UCSD-AML1 (cell line): Measurements from ENCODE around the gene HK3.
A peak's percentile ranks its signal among the peaks of the same experiment; 100 is the strongest.

ENCODE experiments used
- DNase-seq: peaks from one replicate; lab custom pipeline; 2025; ENCODE audit not compliant: unreplicated experiment; lab: John Stamatoyannopoulos, UW

HK3 gene

GRCh38 chr5:176902102-176902814 is 3.1 kb upstream of the HK3 start:
- DNase-seq = no peak

- no peak for DNase-seq
Measured at GRCh38 chr5:176901260-176902101, 2.3 kb upstream of the HK3 start.

- no peak for DNase-seq
Measured at GRCh38 chr5:176900780-176901204, 1.6 kb upstream of the HK3 start.

- DNase-seq = no peak
Measured at GRCh38 chr5:176899946-176900779, 1.0 kb upstream of the HK3 start.

- DNase-seq = no peak
Measured at GRCh38 chr5:176897263-176897662, 1.9 kb downstream of the HK3 start.

DNA sequence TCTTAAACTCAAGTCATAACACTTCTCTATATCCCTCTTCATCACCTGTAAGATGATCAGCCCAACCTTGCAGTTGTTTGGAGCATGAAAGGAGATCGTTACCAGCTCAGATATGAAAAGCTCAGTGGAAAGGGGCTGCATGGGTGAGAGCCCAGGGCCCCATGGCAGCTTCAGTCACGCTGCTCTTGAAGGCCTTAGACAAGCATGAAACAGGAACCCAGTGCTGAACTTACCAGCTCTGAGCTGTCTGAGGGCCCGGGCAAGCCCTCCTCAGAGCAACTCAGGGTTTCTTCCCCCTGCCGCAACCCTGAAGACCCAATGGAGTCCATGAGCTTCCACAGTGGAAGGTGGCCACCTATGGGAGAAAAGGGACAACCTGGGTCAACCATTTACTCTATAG is 3.3 kb downstream of the HK3 start:
- DNase-seq = no peak

GRCh38 chr5:176894298-176894697 is 4.8 kb downstream of the HK3 start:
- no peak for DNase-seq

- DNase-seq = no peak
Measured at GRCh38 chr5:176892663-176893062, 6.5 kb downstream of the HK3 start.

DNA sequence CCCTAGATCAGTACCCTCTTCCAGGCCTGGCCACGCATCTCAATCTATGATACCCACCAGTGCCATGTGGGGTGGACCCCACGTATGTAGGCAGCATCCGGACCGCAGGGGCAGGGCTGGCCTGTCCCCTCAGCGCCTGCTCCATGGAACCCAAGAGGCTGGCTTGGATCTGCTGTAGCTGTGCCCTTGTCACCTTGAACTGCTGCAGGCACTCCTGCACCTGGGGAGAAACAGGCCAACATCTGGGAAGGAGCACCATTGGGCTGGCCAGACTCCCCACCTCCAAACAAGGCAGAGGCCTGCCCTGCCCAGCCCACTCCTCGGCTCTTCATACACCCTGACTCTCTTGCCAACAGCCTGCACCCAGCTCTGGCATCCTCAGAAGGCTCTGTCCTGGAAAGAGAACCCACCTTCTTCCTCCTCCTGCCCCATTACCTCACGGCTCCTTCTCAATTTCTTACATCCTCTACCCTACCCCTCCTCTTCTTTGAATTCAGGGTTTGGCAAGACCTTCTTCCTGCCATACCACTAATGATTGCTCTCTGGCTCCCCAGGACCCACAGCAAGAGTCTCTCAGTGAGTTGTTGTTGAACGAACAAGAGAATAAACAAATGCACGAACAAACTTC is 7.7 kb downstream of the HK3 start:
- DNase-seq = no peak

DNA sequence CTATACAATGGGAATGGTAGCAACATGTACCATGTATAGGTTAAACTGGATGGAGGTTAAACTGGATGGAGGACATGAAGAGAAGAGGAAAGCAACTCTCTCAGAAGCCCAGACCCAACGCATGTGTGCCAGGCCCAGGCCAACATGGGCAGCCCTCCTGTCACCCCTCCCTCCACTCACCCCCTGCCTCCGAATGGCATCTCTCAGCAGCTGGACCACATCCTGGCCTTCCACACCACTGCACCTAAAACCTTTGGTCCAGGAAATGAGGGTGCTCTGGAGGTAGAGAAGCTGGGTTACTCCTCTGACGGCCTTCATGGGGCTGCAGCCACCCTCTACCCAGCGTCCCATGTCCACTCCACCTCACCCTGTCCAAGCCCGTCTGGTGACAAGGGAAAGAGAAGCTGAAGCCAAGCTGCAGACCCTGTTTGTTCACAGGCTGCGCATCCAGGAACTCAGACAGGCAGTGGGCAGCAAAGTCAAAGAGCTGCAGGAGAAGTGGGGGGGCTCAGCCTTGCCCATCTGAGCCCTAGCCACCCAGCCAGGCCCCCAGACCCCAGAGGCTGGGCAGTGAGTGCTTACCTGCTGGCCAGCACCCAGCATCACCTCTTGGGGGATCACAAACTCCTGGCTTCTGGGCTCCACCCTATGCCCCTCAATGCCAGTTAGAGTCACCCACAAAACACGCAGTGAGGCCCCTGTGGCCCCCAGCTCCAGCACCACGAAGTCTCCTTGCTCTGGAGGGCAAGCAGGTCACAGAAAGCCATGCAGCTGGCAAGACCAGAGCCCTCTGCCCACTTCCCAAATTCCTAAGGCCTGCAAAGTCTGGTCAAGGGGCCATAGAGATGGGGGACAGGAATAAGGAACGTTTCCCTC is 8.5 kb downstream of the HK3 start:
- DNase-seq = no peak

DNA sequence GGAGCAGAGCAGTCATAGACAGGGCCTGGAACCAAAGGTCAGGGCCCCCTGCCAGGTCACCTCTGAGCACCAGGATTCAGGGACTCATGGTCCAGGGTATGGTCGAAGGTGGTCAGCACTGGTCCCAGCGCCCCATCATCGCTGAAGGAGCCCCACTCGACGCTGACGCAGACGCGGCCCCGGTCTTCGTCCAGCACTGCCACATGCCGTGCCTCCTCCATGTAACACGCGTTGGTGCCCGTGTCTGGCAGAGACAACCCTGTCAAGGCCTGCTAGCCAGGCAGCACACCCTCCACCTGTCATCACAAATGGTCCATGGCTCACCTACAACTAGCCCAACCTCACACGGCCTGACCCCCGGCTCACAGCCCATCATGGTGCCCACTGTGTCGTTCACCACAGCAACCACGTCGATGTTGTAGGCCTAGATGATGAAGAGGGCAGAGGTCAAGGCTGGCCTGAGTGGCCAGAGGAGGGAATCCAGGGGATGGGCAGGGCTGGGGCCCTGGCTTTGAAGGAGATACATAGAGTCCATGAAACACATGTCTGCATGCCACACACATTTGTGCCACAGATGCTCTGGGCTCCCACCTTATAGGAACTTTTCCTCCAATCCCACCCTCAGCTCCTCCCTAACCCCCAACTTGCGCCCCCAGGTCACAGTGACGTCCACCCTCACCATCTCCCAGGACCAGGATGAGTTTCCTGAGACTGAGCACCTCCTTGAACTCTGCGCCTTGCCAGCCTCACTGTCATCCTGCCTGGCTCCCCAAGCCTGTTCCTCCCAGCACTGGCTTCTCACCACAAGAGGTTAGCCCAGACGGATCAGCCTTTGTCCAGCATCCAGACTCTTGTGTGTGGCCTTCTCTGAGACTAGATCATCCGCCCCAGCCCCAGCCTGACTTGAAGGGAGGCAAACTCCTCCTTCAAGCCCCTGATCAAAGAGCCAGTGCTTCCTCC is 9.5 kb downstream of the HK3 start:
- no peak for DNase-seq

GRCh38 chr5:176888865-176889165 is 10.3 kb downstream of the HK3 start:
- DNase-seq = no peak

GRCh38 chr5:176888016-176888864 is 10.9 kb downstream of the HK3 start:
- DNase-seq = no peak

- no peak for DNase-seq
Measured at GRCh38 chr5:176887252-176887849, 11.8 kb downstream of the HK3 start.

DNA sequence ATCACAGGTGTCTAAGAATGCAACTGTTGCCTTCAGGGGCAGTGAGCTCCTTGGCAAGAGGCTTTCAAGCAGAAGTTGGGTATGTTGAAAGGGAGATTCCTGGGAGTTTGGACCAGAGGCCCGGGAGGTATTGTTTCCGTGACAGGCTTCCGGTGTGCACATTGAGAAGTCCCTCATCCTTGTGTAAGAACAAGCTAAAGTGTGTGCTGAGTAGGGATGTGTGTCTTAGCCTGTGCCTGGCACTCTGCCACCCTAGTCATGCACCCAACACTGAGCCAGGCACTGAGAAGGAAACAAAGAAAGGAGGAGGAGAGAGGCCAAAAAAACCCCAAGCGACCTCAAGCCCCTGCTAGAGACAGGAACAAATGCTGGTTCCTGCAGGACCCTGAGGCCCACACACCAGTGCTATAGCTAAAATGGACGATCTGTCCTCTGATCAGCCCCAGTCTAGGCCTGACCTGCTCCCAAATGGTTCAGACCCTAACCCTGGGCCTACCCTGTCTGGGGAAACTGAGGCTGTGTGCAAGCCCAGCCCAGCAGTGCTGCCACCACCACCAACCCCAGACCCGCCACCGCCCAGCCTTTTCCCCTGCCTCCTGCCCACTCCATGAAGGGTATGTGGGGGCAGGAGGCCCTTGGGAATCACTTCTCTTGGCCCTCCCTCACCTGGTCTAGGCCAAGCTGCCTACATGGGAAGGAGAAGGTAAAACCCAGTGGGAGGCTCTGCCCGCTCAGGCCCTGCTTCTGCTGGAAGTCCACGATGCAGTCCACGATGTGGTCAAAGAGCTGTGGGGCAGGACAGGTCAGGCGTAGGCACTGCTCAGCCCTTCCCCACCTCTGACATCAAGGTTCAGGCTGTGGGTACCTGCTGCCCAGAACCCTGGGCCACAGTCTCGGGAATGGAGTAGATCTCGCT is 12.6 kb downstream of the HK3 start:
- DNase-seq = peak; percentile 30

DNA sequence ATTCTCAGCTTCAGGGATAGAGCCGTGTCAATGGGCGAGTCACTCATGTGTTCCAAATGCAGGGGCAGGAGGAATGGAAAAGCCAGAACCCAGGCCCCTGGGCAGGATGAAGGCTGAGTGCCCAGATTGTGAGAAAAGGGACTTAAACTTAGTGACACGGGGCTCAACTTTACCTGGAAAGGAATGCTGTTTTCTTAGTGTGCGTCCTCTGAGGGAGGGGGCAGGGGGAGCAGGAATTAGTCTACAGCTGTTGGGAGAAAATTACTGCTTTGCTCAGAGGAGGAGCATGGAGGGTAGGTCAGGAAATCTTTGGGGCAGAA is 14.6 kb downstream of the HK3 start:
- DNase-seq = no peak
